ENCODE results near the gene LRRC71. TPM values are rescaled to one million over a fixed set of nuclear protein-coding genes. Genes with fewer than 3 reads are reported as not detected.

LRRC71 gene
- total and polyA plus RNA-seq, 2 of the 13 experiments (the other 11 are each of a cell fraction or from before 2014, with no cell fraction given), result not detected

DNA sequence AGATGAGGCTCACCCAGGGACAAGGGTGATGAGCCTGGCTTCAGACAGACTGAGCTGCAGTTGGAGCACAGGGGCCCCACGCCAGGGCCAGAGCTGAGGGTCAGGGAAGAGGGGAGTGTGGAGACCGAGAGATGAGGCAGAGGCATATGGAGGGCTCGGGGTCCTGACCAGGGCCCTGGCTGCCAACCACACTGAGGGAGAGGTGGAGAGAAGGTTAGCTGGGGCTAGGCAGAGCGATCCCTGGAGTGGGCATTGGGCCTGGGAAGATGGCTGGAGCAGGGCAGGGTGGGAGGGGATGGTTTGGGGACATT is 18.9 kb upstream of the LRRC71 start:
- Histone ChIP-seq H2AFZ (ENCODE audit: low read length) (no peak overlapping the region), H3K36me3 (replicated peaks in 1 of 2; ENCODE audit: control insufficient read depth in 1 of 2, insufficient read depth in 2 of 2, low read length in 2 of 2) (no peaks in the 10 kb centered on the region)
- intact Hi-C loops (cut with micrococcal nuclease; ENCODE audit: unreplicated experiment), result no loop called here

More for the DNA sequence above, 18.9 kb upstream of the LRRC71 start:
- H3K4me3 ChIP-seq (replicated peaks in 1 of 3; ENCODE audit: insufficient read depth in 1 of 3, low read depth in 2 of 3, low read length in 3 of 3), result no peak overlapping the region
- in situ Hi-C loops (cut with HindIII; ENCODE audit: extremely low pct_ligation_motif_present, low pct_unique_long_range_greater_than_20kb), result no loop called here
- DNase-seq (ENCODE audit: low spot score), result no peak
- H3K79me2 ChIP-seq (ENCODE audit: insufficient read depth, low read length), result no peaks in the 10 kb centered on the region
- H3K27me3 ChIP-seq (ENCODE audit: control insufficient read depth in 1 of 2, insufficient read depth in 2 of 2, low read length in 2 of 2), result peaks cover 7 to 89% of the 10 kb centered on the region in 2 experiments
- no peaks in the 10 kb centered on the region for H4K20me1 ChIP-seq (ENCODE audit: insufficient read depth, low read length)
- TF ChIP-seq ZNF629 (CRISPR knock-in tag; conservative IDR thresholded peaks at IDR 0.05) (no peak), RBFOX2 (IDR thresholded peaks at IDR 0.05; ENCODE audit: low read depth, low read length) (no peak), MAFF (IDR thresholded peaks at IDR 0.05; ENCODE audit: low read depth, low read length) (no peak), ZNF33A (CRISPR knock-in tag; IDR thresholded peaks at IDR 0.05; ENCODE audit: borderline replicate concordance) (no peak), ZNF263 (CRISPR knock-in tag; IDR thresholded peaks at IDR 0.05) (no peak), HNRNPH1 (optimal IDR thresholded peaks at IDR 0.05; ENCODE audit: low read depth, low read length) (no peak), ZFP36L1 (CRISPR knock-in tag; IDR thresholded peaks at IDR 0.05) (no peak), ZNF7 (CRISPR knock-in tag; IDR thresholded peaks at IDR 0.05) (no peak), ZNF720 (CRISPR knock-in tag; IDR thresholded peaks at IDR 0.05) (no peak), MYNN (CRISPR knock-in tag; IDR thresholded peaks at IDR 0.05; ENCODE audit: low read depth) (no peak), ZNF225 (CRISPR knock-in tag; IDR thresholded peaks at IDR 0.05) (no peak), ZNF253 (CRISPR knock-in tag; IDR thresholded peaks at IDR 0.05; ENCODE audit: borderline replicate concordance) (no peak), ZSCAN30 (CRISPR knock-in tag; IDR thresholded peaks at IDR 0.05) (no peak), YY1 (IDR thresholded peaks at IDR 0.05; ENCODE audit: insufficient read depth, insufficient replicate concordance, low read depth, low read length) (no peak), ZBTB8A (CRISPR knock-in tag; IDR thresholded peaks at IDR 0.05; ENCODE audit: borderline replicate concordance, low read depth) (no peak)
- TF ChIP-seq, protein P1, sequence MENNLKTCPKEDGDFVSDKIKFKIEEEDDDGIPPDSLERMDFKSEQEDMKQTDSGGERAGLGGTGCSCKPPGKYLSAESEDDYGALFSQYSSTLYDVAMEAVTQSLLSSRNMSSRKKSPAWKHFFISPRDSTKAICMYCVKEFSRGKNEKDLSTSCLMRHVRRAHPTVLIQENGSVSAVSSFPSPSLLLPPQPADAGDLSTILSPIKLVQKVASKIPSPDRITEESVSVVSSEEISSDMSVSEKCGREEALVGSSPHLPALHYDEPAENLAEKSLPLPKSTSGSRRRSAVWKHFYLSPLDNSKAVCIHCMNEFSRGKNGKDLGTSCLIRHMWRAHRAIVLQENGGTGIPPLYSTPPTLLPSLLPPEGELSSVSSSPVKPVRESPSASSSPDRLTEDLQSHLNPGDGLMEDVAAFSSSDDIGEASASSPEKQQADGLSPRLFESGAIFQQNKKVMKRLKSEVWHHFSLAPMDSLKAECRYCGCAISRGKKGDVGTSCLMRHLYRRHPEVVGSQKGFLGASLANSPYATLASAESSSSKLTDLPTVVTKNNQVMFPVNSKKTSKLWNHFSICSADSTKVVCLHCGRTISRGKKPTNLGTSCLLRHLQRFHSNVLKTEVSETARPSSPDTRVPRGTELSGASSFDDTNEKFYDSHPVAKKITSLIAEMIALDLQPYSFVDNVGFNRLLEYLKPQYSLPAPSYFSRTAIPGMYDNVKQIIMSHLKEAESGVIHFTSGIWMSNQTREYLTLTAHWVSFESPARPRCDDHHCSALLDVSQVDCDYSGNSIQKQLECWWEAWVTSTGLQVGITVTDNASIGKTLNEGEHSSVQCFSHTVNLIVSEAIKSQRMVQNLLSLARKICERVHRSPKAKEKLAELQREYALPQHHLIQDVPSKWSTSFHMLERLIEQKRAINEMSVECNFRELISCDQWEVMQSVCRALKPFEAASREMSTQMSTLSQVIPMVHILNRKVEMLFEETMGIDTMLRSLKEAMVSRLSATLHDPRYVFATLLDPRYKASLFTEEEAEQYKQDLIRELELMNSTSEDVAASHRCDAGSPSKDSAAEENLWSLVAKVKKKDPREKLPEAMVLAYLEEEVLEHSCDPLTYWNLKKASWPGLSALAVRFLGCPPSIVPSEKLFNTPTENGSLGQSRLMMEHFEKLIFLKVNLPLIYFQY (CRISPR knock-in tag; IDR thresholded peaks at IDR 0.05; ENCODE audit: borderline replicate concordance), result no peak
- BruUV-seq (replicated peaks), result no TSS peak
- POLR2A ChIA-PET, result no interaction called here
- peaks cover 25% of the 10 kb centered on the region for H3K4me1 ChIP-seq (ENCODE audit: insufficient read depth, low read length)
- FAIRE-seq, result no peak
- no peak overlapping the region for H3K27ac ChIP-seq (ENCODE audit: extremely low read length, insufficient read depth, low read length)
- no peak overlapping the region for H3K9ac ChIP-seq (ENCODE audit: insufficient read depth, low read depth, low read length)
- H3K9me3 ChIP-seq (ENCODE audit: low read length), result no peaks in the 10 kb centered on the region
- no peak overlapping the region for H3K4me2 ChIP-seq (ENCODE audit: low read depth, low read length)
- 3% methylated on average over 4 of the region's 4 CpGs for WGBS (ENCODE audit: low lambda C conversion rate)
- no peak for ATAC-seq
- CTCF ChIA-PET (ENCODE audit: low intra/inter-chr PET ratio, low total read pairs), result interaction anchor here (1.0 kb wide), 1 partner anchor 10 kb away, joined by 3 read pairs; no protein-coding TSS in a partner anchor

Data from HepG2 (cell line).